ENCODE measurements around the gene MYDGF. TPM values are rescaled to one million over a fixed set of nuclear protein-coding genes. Genes with fewer than 3 reads are reported as not detected.

MYDGF gene
- polyA plus RNA-seq, 3 donors = 64.6 to 165 (median 160) TPM

GRCh38 chr19:4693471-4694121, 23.5 kb upstream of the MYDGF start:
- Histone ChIP-seq H3K9me3 (replicated peaks in 1 of 2; ENCODE audit: control insufficient read depth in 1 of 2, insufficient read depth in 1 of 2, low read length in 2 of 2) (no peaks in the 10 kb centered on the region), H3K4me1 (ENCODE audit: control insufficient read depth in 1 of 2, insufficient read depth in 2 of 2, low read length in 2 of 2) (peaks cover 0 to 6% of the 10 kb centered on the region in 2 donors), H3K9ac (ENCODE audit: insufficient read depth, low read length, poor library complexity, severe bottlenecking) (no peak overlapping the region), H4K20me1 (ENCODE audit: insufficient read depth, low read length) (peaks cover 5% of the 10 kb centered on the region), H3K36me3 (replicated peaks in 1 of 2; ENCODE audit: control insufficient read depth in 1 of 2, insufficient read depth in 2 of 2, low read length in 2 of 2) (peaks cover 90 to 95% of the 10 kb centered on the region in 2 donors), H3K4me2 (replicated peaks; ENCODE audit: extremely low read depth, low read length, poor library complexity, severe bottlenecking) (no peak overlapping the region), H3K27me3 (ENCODE audit: control insufficient read depth in 2 of 2, insufficient read depth in 2 of 2, low read length in 2 of 2) (no peaks in the 10 kb centered on the region), H3K4me3 (replicated peaks in 1 of 3; ENCODE audit: low read depth in 2 of 3, low read length in 3 of 3) (no peak overlapping the region), H2AFZ (ENCODE audit: insufficient read depth, low read depth, low read length, poor library complexity, severe bottlenecking) (no peak overlapping the region), H3K27ac (ENCODE audit: low read depth in 1 of 2, low read length in 2 of 2) (no peak overlapping the region), H3K79me2 (ENCODE audit: insufficient read depth, low read length) (no peaks in the 10 kb centered on the region)
- H3K27me3 Mint-ChIP-seq (ENCODE audit: low read depth in 3 of 3) = peaks cover 0 to 3% (median 0%) of the 10 kb centered on the region in 3 donors
- no peak for DNase-seq
- H3K4me1 Mint-ChIP-seq = peaks cover 8% of the 10 kb centered on the region
- TF ChIP-seq CTCF (IDR thresholded peaks at IDR 0.05) = no peak
- 94% methylated on average over 12 of the region's 15 CpGs for WGBS (ENCODE audit: insufficient coverage)
- H3K9me3 Mint-ChIP-seq = no peaks in the 10 kb centered on the region
- peak overlapping the region in 3 of 7 donors; percentile 41 to 78 (median 60) for H3K27ac Mint-ChIP-seq
- peaks cover 77 to 96% of the 10 kb centered on the region in 2 donors for H3K36me3 Mint-ChIP-seq
- no peak overlapping the region for H3K4me3 Mint-ChIP-seq
- intact Hi-C loops (cut with micrococcal nuclease) = no loop called here

- Histone ChIP-seq H3K27ac (ENCODE audit: low read depth in 1 of 2, low read length in 2 of 2) (no peak overlapping the region), H3K36me3 (replicated peaks in 1 of 2; ENCODE audit: control insufficient read depth in 1 of 2, insufficient read depth in 2 of 2, low read length in 2 of 2) (peaks cover 89 to 95% of the 10 kb centered on the region in 2 donors), H4K20me1 (ENCODE audit: insufficient read depth, low read length) (peaks cover 5% of the 10 kb centered on the region), H3K4me1 (ENCODE audit: control insufficient read depth in 1 of 2, insufficient read depth in 2 of 2, low read length in 2 of 2) (peaks cover 0 to 6% of the 10 kb centered on the region in 2 donors), H3K79me2 (ENCODE audit: insufficient read depth, low read length) (no peaks in the 10 kb centered on the region), H3K4me2 (replicated peaks; ENCODE audit: extremely low read depth, low read length, poor library complexity, severe bottlenecking) (no peak overlapping the region), H3K4me3 (replicated peaks in 1 of 3; ENCODE audit: low read depth in 2 of 3, low read length in 3 of 3) (no peak overlapping the region), H3K9ac (ENCODE audit: insufficient read depth, low read length, poor library complexity, severe bottlenecking) (no peak overlapping the region), H3K27me3 (ENCODE audit: control insufficient read depth in 2 of 2, insufficient read depth in 2 of 2, low read length in 2 of 2) (no peaks in the 10 kb centered on the region), H3K9me3 (replicated peaks in 1 of 2; ENCODE audit: control insufficient read depth in 1 of 2, insufficient read depth in 1 of 2, low read length in 2 of 2) (no peaks in the 10 kb centered on the region), H2AFZ (ENCODE audit: insufficient read depth, low read depth, low read length, poor library complexity, severe bottlenecking) (no peak overlapping the region)
- WGBS (ENCODE audit: insufficient coverage) = 89% methylated on average over 4 of the region's 7 CpGs
- TF ChIP-seq CTCF (IDR thresholded peaks at IDR 0.05) = no peak
- Mint-ChIP-seq H3K27me3 (ENCODE audit: low read depth in 3 of 3) (peaks cover 0 to 3% (median 0%) of the 10 kb centered on the region in 3 donors), H3K4me1 (peaks cover 8% of the 10 kb centered on the region), H3K9me3 (no peaks in the 10 kb centered on the region), H3K4me3 (no peak overlapping the region), H3K36me3 (peaks cover 79 to 96% of the 10 kb centered on the region in 2 donors), H3K27ac (no peak overlapping the region)
- DNase-seq = no peak
- intact Hi-C loops (cut with micrococcal nuclease) = no loop called here
Observed at GRCh38 chr19:4693078-4693350, 22.9 kb upstream of the MYDGF start.
